OCI-LY1 (cell line): ENCODE data around the gene SP7.
"Not testable (repeated sequence)": the region's sequence is repeated elsewhere in the genome, so short reads cannot be mapped to it uniquely, and the experiment has no call there.

ENCODE experiments used
- EZH2 ChIP-seq: fragments of 200-600 bp; sonication (generic), shearing (Covaris generic); IDR thresholded peaks from 2 replicates; pipeline ENCODE4 v1.8.0; 2017; ENCODE audit warnings: borderline replicate concordance, mixed run types, mild to moderate bottlenecking, antibody characterized with exemption, low read length, moderate library complexity, mixed read lengths
- TF ChIP-seq, protein P1 (sequence below): fragments of 200-600 bp; sonication (generic), shearing (Covaris generic); IDR thresholded peaks from 2 replicates; pipeline ENCODE4 v1.5.1; 2017; ENCODE audit warnings: mild to moderate bottlenecking, antibody characterized with exemption, low read length, moderate library complexity, mixed read lengths

GRCh38 chr12:53373554-53374133 is 37.5 kb upstream of the SP7 start:
- TF ChIP-seq, protein P1, sequence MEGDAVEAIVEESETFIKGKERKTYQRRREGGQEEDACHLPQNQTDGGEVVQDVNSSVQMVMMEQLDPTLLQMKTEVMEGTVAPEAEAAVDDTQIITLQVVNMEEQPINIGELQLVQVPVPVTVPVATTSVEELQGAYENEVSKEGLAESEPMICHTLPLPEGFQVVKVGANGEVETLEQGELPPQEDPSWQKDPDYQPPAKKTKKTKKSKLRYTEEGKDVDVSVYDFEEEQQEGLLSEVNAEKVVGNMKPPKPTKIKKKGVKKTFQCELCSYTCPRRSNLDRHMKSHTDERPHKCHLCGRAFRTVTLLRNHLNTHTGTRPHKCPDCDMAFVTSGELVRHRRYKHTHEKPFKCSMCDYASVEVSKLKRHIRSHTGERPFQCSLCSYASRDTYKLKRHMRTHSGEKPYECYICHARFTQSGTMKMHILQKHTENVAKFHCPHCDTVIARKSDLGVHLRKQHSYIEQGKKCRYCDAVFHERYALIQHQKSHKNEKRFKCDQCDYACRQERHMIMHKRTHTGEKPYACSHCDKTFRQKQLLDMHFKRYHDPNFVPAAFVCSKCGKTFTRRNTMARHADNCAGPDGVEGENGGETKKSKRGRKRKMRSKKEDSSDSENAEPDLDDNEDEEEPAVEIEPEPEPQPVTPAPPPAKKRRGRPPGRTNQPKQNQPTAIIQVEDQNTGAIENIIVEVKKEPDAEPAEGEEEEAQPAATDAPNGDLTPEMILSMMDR: not testable (repeated sequence)
- not testable (repeated sequence) for TF ChIP-seq EZH2
